Keratinocyte (primary cell): ENCODE measurements around the gene NFATC3. TPM values are rescaled to one million over a fixed set of nuclear protein-coding genes. Genes with fewer than 3 reads are reported as not detected.

Experiments used
- DNase-seq: peaks from one replicate; pipeline ENCODE4 v3.0.0-alpha.2; 2011; ENCODE audit warnings: low read depth, missing footprints, low spot score
- FAIRE-seq: peaks from 2 replicates; lab custom pipeline; 2011; peaks lifted over from hg19 to GRCh38; lab: Jason Lieb, UNC
- H2AFZ ChIP-seq: 2 replicates; pipeline ENCODE4 v1.6.0; 2012; ENCODE audit warnings: low read length, control low read depth, inconsistent platforms; ENCODE audit not compliant: control insufficient read depth
- H3K27ac ChIP-seq: 2 replicates; pipeline ENCODE4 v1.5.1; 2011; ENCODE audit warnings: low read length; ENCODE audit not compliant: control insufficient read depth, insufficient read depth
- H3K27me3 ChIP-seq: 3 replicates; pipeline ENCODE4 v1.6.0; 2011; ENCODE audit warnings: low read length; ENCODE audit not compliant: control insufficient read depth, insufficient read depth; ENCODE audit errors: extremely low read depth
- H3K36me3 ChIP-seq, 2 experiments: 2 replicates in 1 of 2; 3 replicates in 1 of 2; pipeline ENCODE4 v1.5.1; 2011; ENCODE audit warnings: low read length in 2 of 2, mild to moderate bottlenecking in 1 of 2; ENCODE audit not compliant: control insufficient read depth in 2 of 2, insufficient read depth in 2 of 2; ENCODE audit errors: extremely low read depth in 1 of 2
- H3K4me1 ChIP-seq: 3 replicates; pipeline ENCODE4 v1.5.1; 2011; ENCODE audit warnings: low read length; ENCODE audit not compliant: control insufficient read depth, insufficient read depth; ENCODE audit errors: extremely low read depth
- H3K4me2 ChIP-seq: 3 replicates; pipeline ENCODE4 v1.6.0; 2011; ENCODE audit warnings: low read depth, low read length; ENCODE audit not compliant: control insufficient read depth, insufficient read depth; ENCODE audit errors: extremely low read depth
- H3K4me3 ChIP-seq, 3 experiments: fragments of 200-600 bp in 1 of 3; sonication (generic) in 1 of 3; 2 replicates in 2 of 3; 3 replicates in 1 of 3; pipeline ENCODE4 v1.5.1; 2011 to 2016; ENCODE audit warnings: low read length in 3 of 3, mild to moderate bottlenecking in 3 of 3, control low read depth in 2 of 3, inconsistent platforms in 1 of 3, low read depth in 1 of 3, mixed read lengths in 1 of 3, mixed run types in 1 of 3, moderate library complexity in 1 of 3; ENCODE audit not compliant: control insufficient read depth in 2 of 3, insufficient read depth in 2 of 3; ENCODE audit errors: extremely low read depth in 1 of 3
- H3K79me2 ChIP-seq: 2 replicates; pipeline ENCODE4 v1.6.0; 2012; ENCODE audit warnings: low read length; ENCODE audit not compliant: control insufficient read depth, insufficient read depth
- H3K9ac ChIP-seq: 3 replicates; pipeline ENCODE4 v1.6.0; 2011; ENCODE audit warnings: low read length; ENCODE audit not compliant: control insufficient read depth, insufficient read depth; ENCODE audit errors: extremely low read depth
- H3K9me1 ChIP-seq: 3 replicates; pipeline ENCODE4 v1.6.0; 2011; ENCODE audit warnings: low read length; ENCODE audit not compliant: control insufficient read depth, insufficient read depth; ENCODE audit errors: extremely low read depth
- H3K9me3 ChIP-seq: 2 replicates; pipeline ENCODE4 v1.5.1; 2012; ENCODE audit warnings: low read depth, low read length; ENCODE audit not compliant: control insufficient read depth
- H4K20me1 ChIP-seq: 3 replicates; pipeline ENCODE4 v1.6.0; 2011; ENCODE audit warnings: low read length; ENCODE audit not compliant: control insufficient read depth, insufficient read depth; ENCODE audit errors: extremely low read depth
- CTCF ChIP-seq, 3 experiments: IDR thresholded peaks in 1 of 3; conservative IDR thresholded peaks in 1 of 3; optimal IDR thresholded peaks in 1 of 3; 2 replicates in 2 of 3; 3 replicates in 1 of 3; pipeline versions ENCODE3 to v1.5.1; 2011; ENCODE audit warnings: low read length in 3 of 3, mild to moderate bottlenecking in 3 of 3, moderate library complexity in 2 of 3, control low read depth in 1 of 3, inconsistent platforms in 1 of 3; ENCODE audit not compliant: insufficient read depth in 2 of 3; ENCODE audit errors: extremely low read depth in 1 of 3
- EZH2 ChIP-seq: IDR thresholded peaks from one replicate; pipeline ENCODE4 v1.6.1; 2012; ENCODE audit warnings: inconsistent platforms, mild to moderate bottlenecking, low read length, moderate library complexity
- dilution Hi-C: fragments of 300-500 bp; cut with MboI; formaldehyde crosslinking; loops from one replicate; pipeline ENCODE4 v1.7.0; 2020; ENCODE audit warnings: low sequenced_read_pairs; ENCODE audit not compliant: extremely low pct_ligation_motif_present
- polyA plus RNA-seq, 5 experiments: library from polyadenylated mRNA; depleted of rRNA in 3 of 5; stranded (reverse) in 3 of 5; stranded (forward) in 1 of 5; unstranded in 1 of 5; fragments of >200 nt; gene quantifications; 1 replicate in 1 of 5; 2 replicates in 3 of 5; 3 replicates in 1 of 5; pipeline versions ENCODE4 v1.2.1 to v1.2.3, GENCODE V29; 2011 to 2012; ENCODE audit warnings: missing spikeins in 2 of 5, low read depth in 1 of 5, low replicate concordance in 1 of 5

The NFATC3 gene
- polyA plus RNA-seq, 1 donor (not counting 4 experiments of a cell fraction or from before 2014, with no cell fraction given) = 11.5 TPM

- H3K4me3 ChIP-seq = no peak overlapping the region
- H3K79me2 ChIP-seq = no peaks in the 10 kb centered on the region
- no peaks in the 10 kb centered on the region for H4K20me1 ChIP-seq
- dilution Hi-C loops = no loop called here
- TF ChIP-seq CTCF (optimal IDR thresholded peaks at IDR 0.05 in 1 of 3, IDR thresholded peaks at IDR 0.05 in 1 of 3, conservative IDR thresholded peaks at IDR 0.05 in 1 of 3; ENCODE audit: extremely low read depth in 1 of 3, insufficient read depth in 2 of 3, low read length in 3 of 3) (no peak), EZH2 (no peak)
- no peaks in the 10 kb centered on the region for H3K4me1 ChIP-seq
- no peak overlapping the region for H2AFZ ChIP-seq
- no peak for FAIRE-seq
- no peaks in the 10 kb centered on the region for H3K9me1 ChIP-seq
- no peaks in the 10 kb centered on the region for H3K27me3 ChIP-seq
- no peak for DNase-seq
- no peak overlapping the region for H3K9ac ChIP-seq
- H3K9me3 ChIP-seq = no peaks in the 10 kb centered on the region
- no peak overlapping the region for H3K4me2 ChIP-seq
- no peak overlapping the region for H3K27ac ChIP-seq
- H3K36me3 ChIP-seq = peaks cover 3 to 7% of the 10 kb centered on the region in 2 experiments
Observed at GRCh38 chr16:68186877-68187276, 101.7 kb downstream of the NFATC3 start.

- Histone ChIP-seq H3K27me3 (no peaks in the 10 kb centered on the region), H3K9ac (no peak overlapping the region), H3K4me3 (no peak overlapping the region), H3K4me1 (no peaks in the 10 kb centered on the region), H4K20me1 (no peaks in the 10 kb centered on the region), H3K9me1 (no peaks in the 10 kb centered on the region), H2AFZ (no peak overlapping the region), H3K9me3 (no peaks in the 10 kb centered on the region), H3K79me2 (no peaks in the 10 kb centered on the region), H3K27ac (no peak overlapping the region), H3K4me2 (no peak overlapping the region), H3K36me3 (peaks cover 3 to 7% of the 10 kb centered on the region in 2 experiments)
- TF ChIP-seq CTCF (optimal IDR thresholded peaks at IDR 0.05 in 1 of 3, IDR thresholded peaks at IDR 0.05 in 1 of 3, conservative IDR thresholded peaks at IDR 0.05 in 1 of 3; ENCODE audit: extremely low read depth in 1 of 3, insufficient read depth in 2 of 3, low read length in 3 of 3) (no peak), EZH2 (no peak)
- dilution Hi-C loops = no loop called here
- DNase-seq = no peak
- no peak for FAIRE-seq
Observed at GRCh38 chr16:68187505-68187904, 102.3 kb downstream of the NFATC3 start.
